ENCODE data around the gene CAVIN2. TPM values are rescaled to one million over a fixed set of nuclear protein-coding genes. Genes with fewer than 3 reads are reported as not detected.
A peak's percentile ranks its signal among the peaks of the same experiment; 100 is the strongest.

The CAVIN2 gene
- total and polyA plus RNA-seq, 7 donors = 1.4 to 201 (median 138) TPM

- 32 to 46% methylated on average over 4 of the region's 4 CpGs for WGBS, 2 donors
Measured at GRCh38 chr2:191853843-191854242, 7.0 kb upstream of the CAVIN2 start.

GRCh38 chr2:191851158-191851557, 4.3 kb upstream of the CAVIN2 start:
- no peak for DNase-seq
- no peak for TF ChIP-seq CTCF (IDR thresholded peaks at IDR 0.05)
- TF ChIP-seq EP300 (IDR thresholded peaks at IDR 0.05) = no peak
- no peak for TF ChIP-seq POLR2A (IDR thresholded peaks at IDR 0.05)
- no peak for TF ChIP-seq POLR2AphosphoS5 (IDR thresholded peaks at IDR 0.05)
- Histone ChIP-seq H3K27me3 (no peaks in the 10 kb centered on the region), H3K9me3 (no peaks in the 10 kb centered on the region), H3K4me3 (no peak overlapping the region), H3K36me3 (no peaks in the 10 kb centered on the region), H3K27ac (no peak overlapping the region), H3K4me1 (peaks cover 0 to 51% (median 38%) of the 10 kb centered on the region in 4 donors)
- intact Hi-C loops (cut with DNase I) = no loop called here
- 84 to 88% methylated on average over 5 of the region's 5 CpGs for WGBS, 2 donors

More at GRCh38 chr2:191853843-191854242, 7.0 kb upstream of the CAVIN2 start:
- TF ChIP-seq CTCF (IDR thresholded peaks at IDR 0.05) (no peak), POLR2A (IDR thresholded peaks at IDR 0.05) (no peak)
- H3K27me3 ChIP-seq = no peaks in the 10 kb centered on the region
- H3K27ac ChIP-seq = peak overlapping the region in 2 of 4 donors; percentile 8 to 47
- peaks cover 0 to 37% (median 23%) of the 10 kb centered on the region in 4 donors for H3K4me1 ChIP-seq
- no peaks in the 10 kb centered on the region for H3K36me3 ChIP-seq
- H3K9me3 ChIP-seq = no peaks in the 10 kb centered on the region
- H3K4me3 ChIP-seq = no peak overlapping the region
- intact Hi-C loops (cut with DNase I) = no loop called here
- DNase-seq = no peak

DNA sequence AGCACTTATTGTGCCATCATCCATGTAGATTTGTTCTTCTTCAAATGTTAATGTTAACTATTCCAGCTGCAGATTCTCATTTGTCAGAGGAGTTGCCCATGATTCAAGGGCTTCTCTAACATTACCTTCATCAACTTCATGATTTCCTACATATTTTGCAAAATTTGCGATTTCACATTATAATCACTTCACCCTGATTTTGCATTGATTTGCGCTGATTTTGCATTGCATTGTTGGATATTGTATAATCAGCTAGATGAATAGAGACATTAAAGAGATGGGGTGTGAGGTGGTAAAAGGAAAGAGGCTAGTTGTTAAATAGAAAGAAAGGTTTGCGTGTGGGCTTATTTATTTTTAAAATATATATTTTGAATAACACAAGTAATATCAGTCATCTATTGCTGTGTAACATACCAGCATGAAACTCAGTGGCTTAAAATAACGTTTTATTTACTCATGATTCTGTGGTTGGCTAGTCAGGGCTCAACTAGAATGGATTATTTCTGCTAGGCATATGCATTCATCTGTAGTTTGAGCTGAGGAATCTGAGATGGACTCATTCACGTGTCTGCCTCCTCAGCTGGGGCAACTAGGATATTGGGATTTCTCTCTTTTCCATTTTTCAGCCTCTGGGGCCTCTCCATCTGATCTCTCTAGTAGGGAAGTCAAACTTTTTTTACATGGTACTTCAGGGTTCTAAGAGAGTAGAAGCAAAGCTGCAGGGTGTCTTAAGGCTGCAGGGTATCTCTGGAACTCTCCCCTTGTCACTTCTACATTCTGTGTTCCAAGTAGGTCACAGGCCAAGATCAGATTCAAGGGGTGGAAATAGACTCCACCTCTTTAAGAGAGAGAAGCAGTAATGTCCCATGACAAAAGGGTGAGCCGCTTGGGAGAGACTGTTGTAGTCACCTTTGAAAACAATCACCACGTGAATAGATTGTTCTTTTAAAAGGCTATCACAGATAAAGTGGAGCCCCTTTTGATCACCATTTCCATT, 2.2 kb upstream of the CAVIN2 start:
- Histone ChIP-seq H3K4me3 (no peak overlapping the region), H3K27me3 (no peaks in the 10 kb centered on the region), H3K9me3 (no peaks in the 10 kb centered on the region), H3K4me1 (peaks cover 0 to 37% (median 29%) of the 10 kb centered on the region in 4 donors), H3K36me3 (no peaks in the 10 kb centered on the region), H3K27ac (peak overlapping the region in 2 of 4 donors; percentile 89 to 93)
- WGBS, 2 donors = 84 to 87% methylated on average over 7 of the region's 7 CpGs
- TF ChIP-seq POLR2AphosphoS5 (IDR thresholded peaks at IDR 0.05) = no peak
- TF ChIP-seq CTCF (IDR thresholded peaks at IDR 0.05) = no peak
- TF ChIP-seq EP300 (IDR thresholded peaks at IDR 0.05) = no peak
- TF ChIP-seq POLR2A (IDR thresholded peaks at IDR 0.05) = no peak
- no peak for DNase-seq
- intact Hi-C loops (cut with DNase I) = loop anchor here (2.0 to 5.0 kb wide), 2 partner anchors 14 to 103 kb away; no protein-coding TSS in a partner anchor

- 50 to 73% methylated on average over 4 of the region's 4 CpGs for WGBS, 2 donors
- TF ChIP-seq POLR2A (IDR thresholded peaks at IDR 0.05) (no peak), CTCF (IDR thresholded peaks at IDR 0.05) (no peak), POLR2AphosphoS5 (IDR thresholded peaks at IDR 0.05) (no peak), EP300 (IDR thresholded peaks at IDR 0.05) (no peak)
- H3K27me3 ChIP-seq = no peaks in the 10 kb centered on the region
- DNase-seq = no peak
- no peaks in the 10 kb centered on the region for H3K9me3 ChIP-seq
- H3K4me1 ChIP-seq = peaks cover 0 to 38% (median 26%) of the 10 kb centered on the region in 4 donors
- no peaks in the 10 kb centered on the region for H3K36me3 ChIP-seq
- H3K27ac ChIP-seq = peak overlapping the region; percentile 85 to 93 (median 90)
- intact Hi-C loops (cut with DNase I) = loop anchor here (2.0 to 5.0 kb wide), 3 partner anchors 15 to 169 kb away; partner anchors contain the start of gene NABP1
- H3K4me3 ChIP-seq = peak overlapping the region in 2 of 4 donors; percentile 64 to 68
Measured at GRCh38 chr2:191847764-191848163, 876 bp upstream of the CAVIN2 start.
